Stimulated activated CD4-positive, alpha-beta T cell treated with anti-CD3 and anti-CD28 coated beads, Interleukin-4, amount 100 ng/mL, for 1 hour (primary cell): ENCODE data around the gene ARHGEF1.
A peak's percentile ranks its signal among the peaks of the same experiment; 100 is the strongest.

ENCODE experiments used
- DNase-seq: peaks from one replicate; pipeline ENCODE4 v3.0.0-alpha.2; 2020

ARHGEF1 gene, protein sequence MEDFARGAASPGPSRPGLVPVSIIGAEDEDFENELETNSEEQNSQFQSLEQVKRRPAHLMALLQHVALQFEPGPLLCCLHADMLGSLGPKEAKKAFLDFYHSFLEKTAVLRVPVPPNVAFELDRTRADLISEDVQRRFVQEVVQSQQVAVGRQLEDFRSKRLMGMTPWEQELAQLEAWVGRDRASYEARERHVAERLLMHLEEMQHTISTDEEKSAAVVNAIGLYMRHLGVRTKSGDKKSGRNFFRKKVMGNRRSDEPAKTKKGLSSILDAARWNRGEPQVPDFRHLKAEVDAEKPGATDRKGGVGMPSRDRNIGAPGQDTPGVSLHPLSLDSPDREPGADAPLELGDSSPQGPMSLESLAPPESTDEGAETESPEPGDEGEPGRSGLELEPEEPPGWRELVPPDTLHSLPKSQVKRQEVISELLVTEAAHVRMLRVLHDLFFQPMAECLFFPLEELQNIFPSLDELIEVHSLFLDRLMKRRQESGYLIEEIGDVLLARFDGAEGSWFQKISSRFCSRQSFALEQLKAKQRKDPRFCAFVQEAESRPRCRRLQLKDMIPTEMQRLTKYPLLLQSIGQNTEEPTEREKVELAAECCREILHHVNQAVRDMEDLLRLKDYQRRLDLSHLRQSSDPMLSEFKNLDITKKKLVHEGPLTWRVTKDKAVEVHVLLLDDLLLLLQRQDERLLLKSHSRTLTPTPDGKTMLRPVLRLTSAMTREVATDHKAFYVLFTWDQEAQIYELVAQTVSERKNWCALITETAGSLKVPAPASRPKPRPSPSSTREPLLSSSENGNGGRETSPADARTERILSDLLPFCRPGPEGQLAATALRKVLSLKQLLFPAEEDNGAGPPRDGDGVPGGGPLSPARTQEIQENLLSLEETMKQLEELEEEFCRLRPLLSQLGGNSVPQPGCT

DNA sequence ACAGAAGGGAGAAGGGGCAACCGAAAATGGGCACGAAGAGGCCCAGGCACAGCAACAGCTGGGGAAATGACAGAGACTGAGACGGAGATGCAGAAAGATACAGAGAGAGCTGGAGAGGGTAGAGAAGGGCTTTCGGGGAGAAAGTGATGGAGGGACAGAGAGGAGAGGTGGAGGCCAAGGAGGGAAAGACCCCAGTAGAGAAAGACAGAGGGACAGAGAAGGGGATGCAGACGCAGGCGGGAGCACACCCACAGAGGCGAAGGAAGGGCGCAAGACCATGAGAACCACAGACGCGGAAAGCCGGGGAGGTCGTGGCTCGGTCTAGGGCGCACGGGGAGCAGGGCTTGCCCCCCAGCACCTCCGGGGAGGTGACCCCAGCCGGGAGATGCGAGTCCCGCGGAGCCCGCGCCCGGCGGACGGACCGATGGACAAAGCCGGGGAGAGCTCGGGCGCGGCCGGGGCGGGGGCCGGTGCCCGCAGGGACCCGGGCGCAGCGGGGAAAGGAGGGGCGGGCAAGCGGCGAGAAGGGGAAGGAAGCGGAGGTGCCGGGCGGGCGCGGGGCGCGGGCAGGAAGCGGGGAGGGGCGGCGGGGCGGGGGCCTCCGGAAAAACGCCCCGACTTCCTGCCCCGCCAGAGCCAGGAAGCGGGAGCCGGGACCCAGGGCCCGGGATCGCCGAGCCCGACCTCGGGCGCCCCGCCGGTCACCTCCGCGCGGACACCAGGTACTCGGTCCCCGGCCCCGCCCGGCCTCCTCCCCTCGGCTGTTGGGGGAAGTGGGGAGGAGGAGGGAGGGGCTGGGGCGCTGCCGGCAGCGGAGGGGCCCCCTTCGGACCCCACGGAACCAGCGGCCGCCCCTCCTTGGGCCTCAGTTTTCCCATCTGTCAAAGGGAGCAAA lies at the start of gene ARHGEF1:
Gene ARHGEF1 (plus strand): TSS at position 617 of the 895 bp plus-strand sequence. CDS start 4,899 bp downstream, outside the sequence.
- peak; percentile 64 for DNase-seq

DNA sequence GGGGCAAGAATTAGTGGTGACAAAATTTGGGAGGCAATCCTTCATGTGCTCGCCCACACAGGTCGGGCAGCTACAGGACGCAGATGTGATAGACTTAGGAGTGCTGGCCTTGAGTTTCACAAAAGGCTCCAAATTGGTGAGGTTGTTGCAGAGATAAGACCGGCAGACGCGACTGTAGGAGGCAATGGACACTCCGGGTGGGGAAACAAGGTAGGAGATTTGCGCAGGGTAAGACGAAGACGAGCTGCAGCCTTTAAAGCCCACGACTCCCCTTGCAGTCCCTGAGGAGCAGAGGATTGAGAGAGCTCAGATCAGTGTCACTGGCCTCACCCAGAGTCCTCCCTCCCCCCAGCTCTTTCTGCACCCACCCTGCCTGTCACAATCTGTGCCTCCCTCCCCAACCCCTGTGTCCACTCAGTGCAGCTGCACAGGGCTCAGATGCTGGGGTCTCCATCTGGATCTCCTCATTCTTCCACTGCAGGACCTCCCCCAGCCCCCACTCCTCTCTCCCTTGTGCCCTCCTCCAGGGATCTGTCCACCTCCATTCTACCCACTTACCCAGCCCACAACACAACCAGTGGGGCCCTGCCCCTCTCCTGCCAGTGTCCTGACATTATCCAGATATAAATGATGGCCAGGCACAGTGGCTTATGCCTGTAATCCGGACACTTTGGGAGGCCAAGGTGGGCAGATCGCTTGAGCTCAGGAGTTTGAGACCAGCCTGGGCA lies 44.8 kb upstream of the ARHGEF1 start:
- DNase-seq: no peak

DNA sequence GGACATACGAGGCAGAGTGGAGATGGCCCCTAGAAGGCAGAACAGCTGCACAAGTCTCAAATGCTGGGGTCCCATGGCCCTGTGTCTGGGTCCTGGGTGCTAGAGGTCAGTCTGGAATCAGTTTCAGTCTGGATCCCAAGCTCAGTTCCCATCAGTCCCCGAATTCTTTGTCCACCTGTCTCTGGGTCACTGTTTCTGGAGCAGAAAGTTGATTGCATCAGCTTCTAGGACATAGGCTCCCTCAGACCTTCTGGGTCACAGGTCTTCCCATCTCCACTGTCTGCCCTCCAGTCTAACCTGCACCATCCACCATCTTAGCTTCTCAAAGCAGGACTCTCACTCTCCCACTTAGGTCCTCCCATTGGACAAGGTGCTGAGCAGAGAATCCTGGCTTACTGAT lies 43.8 kb upstream of the ARHGEF1 start:
- DNase-seq: no peak

DNA sequence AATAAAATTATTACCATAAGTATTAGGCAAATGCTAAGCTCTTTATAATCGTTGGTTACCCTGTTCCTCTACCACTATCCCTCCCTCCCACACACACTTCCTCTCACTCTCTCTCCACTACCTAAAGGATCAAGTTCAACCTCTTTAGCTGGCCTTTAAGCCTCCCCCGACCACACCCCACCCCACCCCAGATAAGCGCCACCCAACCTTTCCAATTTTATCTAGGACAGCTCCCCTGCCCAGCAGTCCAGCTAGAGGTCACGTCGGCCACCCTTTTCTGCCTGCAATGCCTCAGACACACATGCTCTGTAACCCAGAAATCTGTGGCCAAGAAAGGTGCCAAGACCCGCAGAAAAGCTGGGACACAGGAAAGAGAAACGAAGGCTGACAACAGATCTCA lies 39.6 kb upstream of the ARHGEF1 start:
- no peak for DNase-seq

DNA sequence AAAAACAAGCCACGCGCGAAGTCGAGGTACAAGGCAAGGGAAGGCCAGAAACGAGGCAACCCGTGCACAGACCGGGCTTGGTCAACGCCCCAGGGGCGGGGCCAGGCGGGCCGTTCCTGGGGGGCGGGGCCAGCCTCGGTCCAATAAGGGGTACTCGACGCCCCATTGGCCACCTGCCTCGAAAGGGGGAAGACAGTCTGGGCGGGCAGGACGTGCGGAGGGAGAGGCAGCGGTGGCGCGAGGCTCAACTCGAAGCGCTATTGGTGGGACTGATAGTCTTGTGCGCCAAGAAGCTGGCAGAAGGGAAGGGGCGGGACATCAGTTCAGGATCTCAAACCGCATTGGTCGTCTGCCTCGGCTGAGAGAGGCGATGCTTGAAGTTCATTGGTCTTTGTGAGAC lies 38.4 kb upstream of the ARHGEF1 start, which contains the start of gene LYPD4:
Gene LYPD4 (minus strand): TSS at position 83 of the 400 bp plus-strand sequence. CDS start 5,398 bp downstream, outside the sequence.
- DNase-seq: no peak

DNA sequence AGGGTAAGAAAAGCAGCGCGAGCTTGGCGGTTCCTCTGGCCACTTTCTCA lies 38.2 kb upstream of the ARHGEF1 start, which contains the start of gene DMRTC2:
Gene DMRTC2 (plus strand): TSS at position 42 of the 50 bp plus-strand sequence. CDS start 2,387 bp downstream, outside the sequence.
- DNase-seq: no peak

DNA sequence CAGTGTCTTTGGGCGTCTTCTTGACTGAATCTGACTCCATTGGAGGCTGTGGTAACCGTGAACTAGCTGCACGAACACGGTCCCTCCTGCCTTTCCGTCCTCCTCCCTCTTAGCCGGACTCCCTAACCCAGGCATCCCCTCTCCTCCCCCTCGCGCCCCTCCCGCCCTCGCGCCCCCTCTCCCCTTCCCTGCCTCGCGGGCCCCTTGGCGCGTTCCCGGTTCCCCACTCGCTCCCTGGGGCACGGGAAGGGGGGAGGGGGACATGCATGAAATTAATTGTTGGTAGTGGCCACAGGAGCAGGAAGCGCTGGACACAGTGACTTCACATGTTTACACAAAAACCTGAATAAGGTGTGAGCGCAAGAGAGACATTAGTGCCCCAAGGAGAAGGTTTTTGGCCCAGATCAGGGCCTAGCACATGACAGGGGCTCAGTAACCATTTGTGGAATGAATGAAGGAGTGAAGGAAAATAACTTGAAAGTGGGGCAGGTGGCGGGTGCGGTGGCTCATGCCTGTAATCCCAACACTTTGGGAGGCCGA lies 37.9 kb upstream of the ARHGEF1 start:
- DNase-seq: no peak

DNA sequence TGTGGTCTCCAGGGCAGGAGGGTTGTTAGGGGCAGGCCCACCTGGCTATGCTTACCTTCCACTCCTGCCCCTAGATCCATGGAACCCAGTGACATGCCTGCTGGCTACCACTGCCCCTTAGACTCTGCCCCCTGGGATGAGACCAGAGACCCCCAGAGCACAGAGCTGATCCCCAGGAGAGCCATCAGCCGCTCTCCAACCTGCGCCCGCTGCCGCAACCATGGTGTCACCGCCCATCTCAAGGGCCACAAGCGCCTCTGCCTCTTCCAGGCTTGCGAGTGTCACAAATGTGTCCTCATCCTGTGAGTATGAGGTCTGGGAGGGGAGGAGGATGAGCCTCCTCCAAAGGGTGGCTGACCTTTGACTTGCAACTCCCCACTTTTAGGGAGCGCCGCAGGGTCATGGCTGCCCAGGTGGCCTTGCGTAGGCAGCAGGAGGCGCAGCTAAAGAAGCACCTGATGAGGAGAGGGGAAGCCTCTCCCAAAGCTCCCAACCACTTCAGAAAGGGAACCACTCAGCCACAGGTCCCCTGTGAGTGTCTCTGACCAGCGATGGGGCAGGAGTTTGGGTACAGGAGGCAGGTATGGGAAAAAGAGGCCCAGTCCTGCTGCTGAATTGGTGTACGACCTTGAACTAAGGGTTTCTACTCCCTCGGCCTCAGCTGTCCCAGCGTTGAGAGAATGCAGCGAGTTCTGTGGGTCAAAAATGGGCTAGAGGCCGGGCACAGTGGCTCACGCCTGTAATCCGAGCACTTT lies 35.5 kb upstream of the ARHGEF1 start:
- no peak for DNase-seq

DNA sequence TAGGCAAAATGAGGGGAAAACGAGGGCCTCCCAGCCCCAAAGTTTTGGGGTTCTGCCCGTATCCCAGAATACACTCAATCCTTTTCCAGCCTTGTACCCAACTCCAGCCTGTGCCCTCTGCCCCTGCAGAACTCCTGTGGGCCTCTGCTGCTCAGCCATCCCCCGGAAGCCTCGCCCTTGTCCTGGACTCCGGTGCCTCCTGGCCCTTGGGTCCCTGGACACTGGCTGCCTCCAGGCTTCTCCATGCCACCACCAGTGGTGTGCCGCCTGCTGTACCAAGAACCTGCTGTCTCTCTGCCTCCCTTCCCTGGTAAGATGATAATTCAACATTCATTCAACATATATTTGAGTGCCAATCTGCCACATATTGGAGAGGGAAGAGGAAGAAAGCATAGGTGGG lies 34.3 kb upstream of the ARHGEF1 start:
- no peak for DNase-seq

DNA sequence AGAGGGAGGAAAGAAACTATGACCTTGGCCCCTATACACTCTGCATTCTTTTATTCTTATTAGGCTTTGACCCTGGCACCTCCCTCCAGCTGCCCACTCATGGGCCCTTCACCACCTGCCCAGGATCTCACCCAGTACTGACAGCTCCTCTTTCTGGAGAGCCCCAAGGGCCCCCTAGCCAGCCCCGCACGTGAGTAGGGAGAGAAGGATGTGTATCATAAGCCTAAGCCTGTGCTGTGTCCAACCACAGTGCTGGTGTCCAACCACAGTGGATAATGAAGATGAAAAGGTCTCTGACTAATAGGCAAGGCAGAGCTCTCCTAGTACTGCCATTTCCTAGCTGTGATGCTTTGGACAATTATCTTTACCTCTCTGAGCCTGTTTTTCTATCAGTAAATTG lies 33.9 kb upstream of the ARHGEF1 start:
- no peak for DNase-seq

DNA sequence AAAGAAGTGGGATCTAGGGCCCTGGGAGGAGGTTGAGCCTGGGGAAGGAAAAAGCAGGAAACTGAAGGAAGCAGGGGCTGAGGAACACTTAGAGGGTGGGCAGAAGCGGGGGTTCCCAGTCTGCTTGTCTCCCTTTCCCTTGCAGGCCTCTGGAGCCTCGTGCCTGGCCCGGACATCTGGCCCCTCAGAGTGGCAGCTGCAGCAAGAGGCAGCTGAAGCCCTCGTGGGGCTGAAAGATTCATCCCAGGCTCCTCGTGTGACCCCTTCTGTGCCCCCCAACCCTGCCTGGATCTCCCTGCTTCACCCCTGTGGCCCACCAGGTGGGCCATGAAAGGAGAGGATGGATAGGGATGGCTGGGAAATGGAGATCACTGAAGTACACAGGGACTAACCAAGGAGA lies 32.6 kb upstream of the ARHGEF1 start:
- no peak for DNase-seq

DNA sequence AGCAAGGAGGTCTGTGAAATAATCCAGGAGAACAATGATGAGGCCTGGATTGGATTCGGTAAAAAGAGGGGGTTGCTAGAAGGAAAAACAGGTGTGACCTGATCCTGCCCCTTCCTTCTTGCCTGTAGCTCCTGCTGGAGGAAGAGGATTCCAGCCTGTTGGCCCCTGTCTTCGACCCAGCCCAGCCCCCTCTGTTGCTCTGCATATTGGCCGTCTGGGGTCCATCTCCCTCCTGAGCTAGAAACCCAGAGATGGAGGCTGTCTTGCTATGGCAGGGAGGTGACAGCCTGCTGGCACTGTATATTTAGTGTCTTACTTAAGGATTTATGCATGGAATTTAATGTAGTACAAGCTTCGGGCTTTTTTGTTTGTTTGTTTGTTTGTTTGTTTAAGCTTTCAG lies 31.5 kb upstream of the ARHGEF1 start:
- no peak for DNase-seq

DNA sequence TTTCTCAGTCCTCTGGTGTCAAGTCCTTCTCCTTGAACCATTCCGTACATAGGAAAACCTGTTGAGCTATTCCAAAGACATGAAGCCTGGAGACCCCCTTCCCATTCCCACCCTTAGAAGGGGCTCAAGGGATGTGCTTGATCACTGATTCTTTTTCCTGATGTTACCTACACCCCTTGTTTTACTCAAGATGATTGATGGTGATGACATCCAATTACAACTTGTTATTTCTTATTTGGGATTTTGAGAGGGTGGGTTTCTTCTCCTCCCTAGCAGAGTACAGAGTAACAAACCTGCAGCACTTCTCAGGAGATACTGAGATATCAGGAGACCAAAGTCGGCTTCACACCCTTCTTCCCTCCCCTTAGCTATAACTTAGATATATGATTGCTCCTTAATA lies 29.6 kb upstream of the ARHGEF1 start:
- DNase-seq: no peak

DNA sequence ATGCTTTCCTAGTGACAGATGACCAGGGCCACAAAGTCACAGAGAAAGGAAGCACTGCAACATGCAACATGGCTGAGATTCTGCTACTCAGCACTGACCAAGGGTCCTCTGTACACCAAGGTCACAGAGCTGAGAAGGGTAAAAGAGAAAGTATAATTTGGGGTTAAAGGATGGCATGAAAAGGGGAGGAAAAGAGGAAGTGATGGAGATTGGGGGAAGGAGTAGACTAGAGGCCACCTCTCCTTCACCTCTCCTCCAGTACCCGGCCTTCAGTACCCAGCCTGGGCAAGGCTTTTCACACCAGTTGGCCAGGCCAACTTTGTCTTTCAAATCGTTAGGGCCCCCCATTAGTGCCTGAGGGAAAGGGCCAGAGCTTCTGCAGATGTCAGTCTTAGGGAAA lies 29.2 kb upstream of the ARHGEF1 start:
- DNase-seq: no peak

DNA sequence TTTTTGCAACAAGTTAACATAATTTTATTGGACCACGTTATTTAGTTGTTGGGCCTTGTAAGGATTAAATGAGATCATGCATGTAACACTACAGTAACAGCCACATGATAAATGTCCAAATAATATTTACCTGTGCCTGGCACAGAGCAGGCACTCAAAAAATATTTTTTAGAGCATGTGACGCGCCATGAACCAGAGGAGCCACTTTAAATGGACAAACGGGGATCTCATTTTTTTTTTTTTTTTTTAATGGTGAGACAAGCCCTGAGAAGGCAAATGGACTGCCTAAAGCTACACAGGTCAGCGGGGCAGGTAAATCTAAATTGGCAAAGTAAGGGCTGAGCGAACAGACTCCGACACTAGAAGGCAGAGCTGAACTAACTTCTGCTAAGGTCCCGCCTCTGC lies 23.8 kb upstream of the ARHGEF1 start:
- DNase-seq: no peak

DNA sequence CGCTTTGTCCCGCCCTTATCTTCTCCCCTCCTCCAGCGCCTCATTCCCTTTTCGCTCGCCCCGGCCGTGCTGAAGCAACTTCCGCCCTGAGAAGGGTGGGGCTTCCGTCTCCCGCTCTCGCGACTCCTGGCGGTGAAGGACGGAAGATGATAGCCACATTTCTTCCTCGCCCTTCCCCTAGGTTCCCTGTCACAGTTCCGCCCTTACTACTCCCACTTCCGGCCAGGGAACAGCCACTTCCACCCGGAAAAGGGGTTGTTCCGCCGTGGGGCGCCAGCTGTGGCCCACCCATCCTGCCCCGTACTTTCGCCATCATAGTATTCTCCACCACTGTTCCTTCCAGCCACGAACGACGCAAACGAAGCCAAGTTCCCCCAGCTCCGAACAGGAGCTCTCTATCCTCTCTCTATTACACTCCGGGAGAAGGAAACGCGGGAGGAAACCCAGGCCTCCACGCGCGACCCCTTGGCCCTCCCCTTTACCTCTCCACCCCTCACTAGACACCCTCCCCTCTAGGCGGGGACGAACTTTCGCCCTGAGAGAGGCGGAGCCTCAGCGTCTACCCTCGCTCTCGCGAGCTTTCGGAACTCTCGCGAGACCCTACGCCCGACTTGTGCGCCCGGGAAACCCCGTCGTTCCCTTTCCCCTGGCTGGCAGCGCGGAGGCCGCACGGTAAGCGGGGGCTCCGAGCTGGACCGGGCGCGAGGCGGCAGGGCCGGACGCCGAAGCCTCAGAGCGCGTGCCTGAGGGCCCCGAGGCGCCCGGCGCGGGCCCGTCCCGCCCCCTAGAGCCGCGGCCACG lies 23.2 kb upstream of the ARHGEF1 start, which contains the start of gene RPS19:
Gene RPS19 (plus strand): TSS at position 638 of the 801 bp plus-strand sequence. CDS start 520 bp downstream, outside the sequence.
- peak; percentile 98 for DNase-seq

DNA sequence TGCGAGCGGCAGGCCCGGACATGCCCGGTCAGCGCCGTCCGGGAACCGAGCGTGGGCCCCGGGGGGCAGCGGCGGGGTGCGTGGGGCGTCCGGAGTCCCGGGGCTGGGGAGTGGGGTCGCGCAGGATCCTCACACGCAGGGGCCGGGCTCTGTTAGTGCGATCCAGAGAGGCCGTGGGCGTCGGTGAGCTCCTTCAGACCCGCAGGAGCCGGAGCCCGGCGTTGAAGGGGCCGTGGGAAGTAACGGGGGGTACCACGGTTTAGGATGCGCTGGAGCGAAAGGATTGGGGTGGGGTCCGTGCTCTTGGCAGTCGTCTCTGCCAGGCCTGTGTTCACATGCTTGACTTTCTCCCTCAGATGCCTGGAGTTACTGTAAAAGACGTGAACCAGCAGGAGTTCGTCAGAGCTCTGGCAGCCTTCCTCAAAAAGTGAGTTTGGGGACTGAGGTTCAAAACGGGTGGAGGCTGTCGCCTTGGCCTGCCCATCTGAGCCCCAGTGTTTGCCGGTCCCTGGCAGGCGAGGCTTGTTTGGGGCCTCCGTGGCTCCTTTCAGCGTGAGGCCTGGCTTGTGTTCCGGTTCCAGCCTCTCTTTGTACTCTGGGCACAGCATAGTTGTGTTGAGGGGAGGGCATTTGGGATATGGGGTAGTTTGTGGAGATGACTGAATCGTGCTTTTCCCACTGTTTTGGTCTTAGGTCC lies 22.4 kb upstream of the ARHGEF1 start:
- peak; percentile 56 for DNase-seq

DNA sequence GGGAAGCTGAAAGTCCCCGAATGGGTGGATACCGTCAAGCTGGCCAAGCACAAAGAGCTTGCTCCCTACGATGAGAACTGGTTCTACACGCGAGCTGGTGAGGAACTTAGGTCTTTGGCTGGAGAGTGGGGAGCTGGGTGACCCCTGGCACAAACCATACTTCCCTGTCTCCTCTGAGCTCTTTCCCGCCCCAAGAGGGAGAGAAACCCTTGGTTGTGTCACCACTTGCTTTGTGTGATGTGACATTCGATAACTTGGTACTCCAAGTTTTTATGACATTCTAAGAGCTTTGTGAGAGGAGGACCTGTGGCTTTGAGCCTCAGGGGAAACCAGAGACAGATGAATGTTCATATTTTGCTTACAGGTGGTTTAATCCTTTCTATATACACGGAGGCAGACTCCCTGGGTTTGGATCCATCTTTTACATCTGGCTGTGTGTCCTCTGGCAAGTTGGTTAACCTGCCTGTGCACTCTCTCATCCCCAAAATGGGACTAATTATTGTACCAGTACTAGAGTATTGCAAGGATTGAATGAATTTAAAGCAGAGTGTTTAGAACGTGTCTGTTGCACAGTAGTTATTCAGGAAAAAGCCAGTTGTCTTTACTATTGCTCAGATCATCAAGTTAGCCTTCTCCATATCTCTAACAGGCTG lies 21.7 kb upstream of the ARHGEF1 start:
- DNase-seq: no peak

DNA sequence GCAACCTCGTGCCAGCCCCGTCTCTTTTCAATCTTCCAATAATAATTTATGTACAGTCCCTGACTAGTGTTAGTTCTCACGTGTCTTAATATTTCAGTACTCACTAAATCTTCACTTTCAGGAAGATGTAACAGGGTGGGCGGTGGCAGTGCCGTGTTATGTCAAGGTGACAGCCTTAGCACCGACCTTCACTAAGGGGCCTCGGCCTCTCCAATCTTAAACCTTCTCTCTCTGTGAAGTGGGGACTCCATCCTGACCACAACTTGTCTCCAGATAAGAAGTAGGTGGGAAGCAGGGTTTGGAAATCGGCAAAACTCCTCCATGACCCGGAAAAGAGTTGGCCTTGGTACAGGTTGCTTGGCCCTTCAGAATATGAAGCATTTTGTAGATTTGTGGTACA lies 21.1 kb upstream of the ARHGEF1 start:
- no peak for DNase-seq
